ENCODE results near the gene ZBTB7C. TPM values are rescaled to one million over a fixed set of nuclear protein-coding genes. Genes with fewer than 3 reads are reported as not detected.

ZBTB7C gene
- total RNA-seq (ENCODE audit: low replicate concordance) = 13.0 and 40.9 TPM in 2 replicates
- long read RNA-seq, partial matches to known transcripts = 0 of 6 reads
- long read RNA-seq, other reads (novel, unspliced or antisense) = 6 of 6 reads

DNA sequence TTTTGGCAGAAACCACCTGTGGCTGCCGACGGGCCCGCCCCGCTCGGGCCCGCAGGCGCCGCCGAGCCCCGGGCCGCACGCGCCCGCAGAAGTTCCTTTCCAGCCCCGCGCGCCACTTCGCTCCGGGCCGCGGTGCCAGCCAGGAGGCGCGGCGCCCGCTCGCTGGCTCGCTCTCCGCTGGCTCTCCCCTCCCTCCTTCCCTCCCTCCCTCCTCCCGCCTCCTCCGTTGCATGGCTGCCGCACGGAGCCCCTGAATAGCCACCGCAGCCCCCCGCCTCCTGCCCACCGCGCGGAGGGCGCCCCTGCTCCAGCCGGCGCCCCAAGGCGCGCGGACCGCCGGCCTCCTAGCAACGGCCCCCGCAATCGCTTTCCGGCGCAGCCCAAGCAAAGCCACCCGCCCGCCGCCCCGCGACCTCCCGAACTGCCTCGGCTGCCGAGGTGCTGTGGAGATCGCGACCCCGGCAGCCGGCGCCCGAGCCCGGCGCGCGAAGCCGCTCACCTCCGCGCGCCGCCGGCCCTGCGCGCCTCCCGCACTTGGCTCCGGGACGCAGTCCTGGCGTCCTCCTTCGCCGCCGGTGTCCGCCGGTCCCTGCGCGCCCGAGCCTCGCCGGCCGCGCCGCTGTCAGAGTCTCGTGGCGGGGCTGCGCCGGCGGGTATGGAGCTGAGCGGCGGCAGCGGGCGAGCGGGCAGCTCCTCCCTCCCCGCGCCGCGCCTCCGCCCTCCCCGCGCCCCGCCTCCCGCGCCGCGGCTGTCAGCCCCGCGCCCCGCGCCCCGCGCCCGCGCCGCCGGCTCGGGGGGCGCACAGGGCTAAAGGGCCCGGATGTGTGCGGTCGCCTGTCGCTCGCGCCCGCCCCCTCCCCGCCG, at the start of gene ZBTB7C:
Gene ZBTB7C (minus strand): TSS at position 657 of the 864 bp plus-strand sequence.
- peak within 1 kb of the TSS; percentile 88 for H3K27ac Mint-ChIP-seq
- H3K4me1 Mint-ChIP-seq (ENCODE audit: unreplicated experiment) = peaks cover 11% of the 10 kb centered on the region
- peaks cover 4% of the 10 kb centered on the region for H3K9me3 Mint-ChIP-seq
- H3K27me3 Mint-ChIP-seq = peaks cover 73% of the 10 kb centered on the region
- H3K36me3 Mint-ChIP-seq = no peaks in the 10 kb centered on the region
- H3K4me3 Mint-ChIP-seq = peak within 1 kb of the TSS; percentile 91
- no peak for DNase-seq (ENCODE audit: extremely low spot score, unreplicated experiment)
- TF ChIP-seq CTCF (conservative IDR thresholded peaks at IDR 0.05) = no peak

DNA sequence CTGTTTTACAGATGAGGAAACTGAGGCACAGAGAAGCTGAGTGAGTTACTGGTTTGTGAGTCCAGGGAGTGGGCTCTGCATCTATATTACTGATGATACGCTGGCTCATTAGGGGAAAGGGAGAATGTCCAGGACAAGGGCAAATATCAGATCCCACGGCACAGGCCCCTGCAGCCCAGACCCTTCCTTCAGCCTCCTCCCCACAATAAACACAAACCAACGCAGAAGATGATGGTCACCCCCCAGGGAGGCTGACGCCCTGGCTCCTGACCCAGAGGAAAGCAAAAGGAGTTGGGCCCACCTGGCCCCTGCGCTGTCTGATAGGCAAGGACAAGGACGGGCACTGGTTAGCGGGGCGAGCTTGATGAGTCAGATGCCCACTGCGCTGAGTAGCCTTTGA, 47.7 kb upstream of the ZBTB7C start:
- H3K36me3 Mint-ChIP-seq = no peaks in the 10 kb centered on the region
- no peak for TF ChIP-seq CTCF (conservative IDR thresholded peaks at IDR 0.05)
- no peak for DNase-seq (ENCODE audit: extremely low spot score, unreplicated experiment)
- H3K9me3 Mint-ChIP-seq = no peaks in the 10 kb centered on the region
- no peaks in the 10 kb centered on the region for H3K27me3 Mint-ChIP-seq
- H3K4me3 Mint-ChIP-seq = no peak overlapping the region
- no peak overlapping the region for H3K27ac Mint-ChIP-seq
- H3K4me1 Mint-ChIP-seq (ENCODE audit: unreplicated experiment) = peaks cover 21% of the 10 kb centered on the region

DNA sequence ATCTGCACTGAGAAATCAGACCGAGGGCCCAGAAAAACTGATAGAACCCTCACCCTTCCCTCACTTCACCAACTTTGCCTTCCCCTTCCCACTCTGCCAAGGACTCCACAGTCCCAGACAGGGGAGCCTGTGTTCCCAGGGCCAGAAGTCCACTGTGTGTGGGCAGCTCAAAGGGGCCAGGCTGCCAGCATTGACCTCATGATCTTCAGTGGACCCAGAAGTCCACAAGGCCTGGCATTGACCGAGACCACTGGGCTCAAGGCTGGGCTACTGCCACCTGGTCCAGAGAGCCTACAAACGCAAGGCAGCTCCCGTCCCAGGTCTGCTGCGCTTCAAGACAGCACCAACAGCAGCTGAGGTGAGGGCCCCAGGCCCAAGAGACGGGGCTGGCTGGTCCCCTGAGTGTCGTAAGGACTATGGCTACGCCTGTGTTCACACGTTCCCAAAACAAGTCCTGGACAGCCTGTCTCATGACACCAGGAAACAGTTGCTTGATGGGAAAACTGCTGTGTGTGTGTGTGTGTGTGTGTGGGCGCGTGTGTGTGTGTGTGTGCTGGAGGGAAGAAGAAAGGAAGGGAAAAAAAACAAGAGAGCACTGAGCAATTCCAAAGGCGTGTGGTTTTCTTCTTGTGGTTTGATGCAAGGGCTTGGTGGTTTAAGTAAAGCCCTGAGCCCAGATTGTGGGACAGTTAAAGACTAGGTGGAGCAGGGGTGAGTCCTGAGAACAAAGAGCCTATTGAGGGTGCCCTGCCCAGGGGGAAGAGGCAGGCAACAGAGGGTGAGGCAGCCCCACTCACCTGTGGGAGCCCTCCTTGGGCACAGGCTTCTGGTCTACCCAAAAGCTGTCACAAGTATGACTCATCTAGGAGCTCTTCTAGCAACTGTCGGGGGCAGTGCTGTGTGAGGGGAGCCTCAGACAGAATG, 46.6 kb upstream of the ZBTB7C start:
- H3K9me3 Mint-ChIP-seq = no peaks in the 10 kb centered on the region
- no peaks in the 10 kb centered on the region for H3K27me3 Mint-ChIP-seq
- H3K27ac Mint-ChIP-seq = no peak overlapping the region
- peaks cover 21% of the 10 kb centered on the region for H3K4me1 Mint-ChIP-seq (ENCODE audit: unreplicated experiment)
- no peak for DNase-seq (ENCODE audit: extremely low spot score, unreplicated experiment)
- no peak overlapping the region for H3K4me3 Mint-ChIP-seq
- H3K36me3 Mint-ChIP-seq = no peaks in the 10 kb centered on the region
- TF ChIP-seq CTCF (conservative IDR thresholded peaks at IDR 0.05) = no peak

DNA sequence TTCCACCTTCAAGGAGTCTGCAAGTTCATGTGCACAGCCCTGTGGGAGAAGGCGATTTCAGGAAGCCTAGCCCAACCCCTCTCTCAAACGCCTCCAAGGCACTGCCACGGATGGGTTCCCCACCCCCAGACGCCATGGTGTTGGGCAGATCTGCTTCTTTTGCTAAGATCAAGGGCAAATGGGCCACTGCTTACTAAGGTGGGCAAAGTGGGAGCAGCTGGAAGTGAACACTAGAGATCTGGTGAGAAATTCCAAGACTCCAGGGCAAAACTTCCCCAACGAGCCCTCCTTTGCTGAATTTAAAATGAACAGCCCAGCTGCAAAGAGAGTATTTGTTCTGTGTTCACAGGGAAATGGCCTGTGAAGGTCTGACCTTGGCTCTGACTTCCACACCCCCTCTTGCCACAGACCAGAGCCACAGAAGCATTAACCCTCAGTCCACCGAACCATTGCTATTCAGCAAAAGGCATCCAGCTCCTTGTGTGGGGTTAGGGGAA, 45.1 kb upstream of the ZBTB7C start:
- Mint-ChIP-seq H3K36me3 (no peaks in the 10 kb centered on the region), H3K27ac (no peak overlapping the region), H3K4me3 (no peak overlapping the region), H3K9me3 (no peaks in the 10 kb centered on the region), H3K27me3 (peaks cover 2% of the 10 kb centered on the region), H3K4me1 (ENCODE audit: unreplicated experiment) (peaks cover 21% of the 10 kb centered on the region)
- no peak for DNase-seq (ENCODE audit: extremely low spot score, unreplicated experiment)
- TF ChIP-seq CTCF (conservative IDR thresholded peaks at IDR 0.05) = no peak

GRCh38 chr18:48453330-48454066, 44.3 kb upstream of the ZBTB7C start:
- peak overlapping the region; percentile 54 for H3K27ac Mint-ChIP-seq
- no peak for DNase-seq (ENCODE audit: extremely low spot score, unreplicated experiment)
- H3K27me3 Mint-ChIP-seq = peaks cover 4% of the 10 kb centered on the region
- no peaks in the 10 kb centered on the region for H3K9me3 Mint-ChIP-seq
- no peak for TF ChIP-seq CTCF (conservative IDR thresholded peaks at IDR 0.05)
- H3K36me3 Mint-ChIP-seq = no peaks in the 10 kb centered on the region
- H3K4me3 Mint-ChIP-seq = peak overlapping the region; percentile 55
- H3K4me1 Mint-ChIP-seq (ENCODE audit: unreplicated experiment) = peaks cover 21% of the 10 kb centered on the region

Data from type B pancreatic cell (in vitro differentiated cells).